GM19467 (cell line): ENCODE results near the gene NKX1-2.
A peak's percentile ranks its signal among the peaks of the same experiment; 100 is the strongest.

ENCODE experiments used
- ATAC-seq: cut with Tn5 transposase; IDR thresholded peaks from one replicate; pipeline ENCODE4 v1.9.1; 2021; ENCODE audit warnings: mild to moderate bottlenecking, moderate library complexity; ENCODE audit not compliant: unreplicated experiment

NKX1-2 gene

GRCh38 chr10:124418726-124419501 lies 30.9 kb downstream of the NKX1-2 start, which contains the start of gene OAT:
Gene OAT (minus strand): TSS chr10:124418923. CDS start chr10:124412171, 6,752 bp downstream.
- ATAC-seq, result peak; percentile 94

- ATAC-seq, result peak; percentile 28
These were observed 31.7 kb downstream of the NKX1-2 start for GRCh38 chr10:124417895-124418725.

- no peak for ATAC-seq
These were observed 33.1 kb downstream of the NKX1-2 start for GRCh38 chr10:124416733-124417132.

GRCh38 chr10:124415210-124415609 lies 34.6 kb downstream of the NKX1-2 start:
- ATAC-seq, result no peak

GRCh38 chr10:124414076-124414475 lies 35.8 kb downstream of the NKX1-2 start:
- no peak for ATAC-seq

GRCh38 chr10:124409696-124410095 lies 40.1 kb downstream of the NKX1-2 start:
- ATAC-seq, result no peak

GRCh38 chr10:124408357-124408756 lies 41.5 kb downstream of the NKX1-2 start:
- ATAC-seq, result no peak

GRCh38 chr10:124407456-124407855 lies 42.4 kb downstream of the NKX1-2 start:
- ATAC-seq, result no peak

GRCh38 chr10:124403548-124403947 lies 46.3 kb downstream of the NKX1-2 start:
- ATAC-seq, result peak; percentile 95

GRCh38 chr10:124402273-124402672 lies 47.6 kb downstream of the NKX1-2 start:
- no peak for ATAC-seq

- no peak for ATAC-seq
These were observed 48.2 kb downstream of the NKX1-2 start for GRCh38 chr10:124401633-124402032.
